Measurements from ENCODE around the gene ARHGAP1. TPM values are rescaled to one million over a fixed set of nuclear protein-coding genes. Genes with fewer than 3 reads are reported as not detected.

Gene ARHGAP1
- total RNA-seq, 1 donor = 22.0 TPM

- peaks cover 14% of the 10 kb centered on the region for H3K4me1 ChIP-seq (ENCODE audit: insufficient read depth, low read length)
Observed at GRCh38 chr11:46661836-46662235, 38.6 kb downstream of the ARHGAP1 start.

GRCh38 chr11:46659908-46660307, 40.5 kb downstream of the ARHGAP1 start:
- no peaks in the 10 kb centered on the region for H3K9me3 ChIP-seq (ENCODE audit: low read depth, low read length)
- no peak overlapping the region for H3K4me3 ChIP-seq (ENCODE audit: low read length)
- no peaks in the 10 kb centered on the region for H3K27me3 ChIP-seq (ENCODE audit: insufficient read depth, low read length)
- H3K4me1 ChIP-seq (ENCODE audit: insufficient read depth, low read length) = peaks cover 14% of the 10 kb centered on the region

More at GRCh38 chr11:46661836-46662235, 38.6 kb downstream of the ARHGAP1 start:
- Histone ChIP-seq H3K4me3 (ENCODE audit: low read length) (no peak overlapping the region), H3K9me3 (ENCODE audit: low read depth, low read length) (no peaks in the 10 kb centered on the region), H3K27me3 (ENCODE audit: insufficient read depth, low read length) (no peaks in the 10 kb centered on the region)

DNA sequence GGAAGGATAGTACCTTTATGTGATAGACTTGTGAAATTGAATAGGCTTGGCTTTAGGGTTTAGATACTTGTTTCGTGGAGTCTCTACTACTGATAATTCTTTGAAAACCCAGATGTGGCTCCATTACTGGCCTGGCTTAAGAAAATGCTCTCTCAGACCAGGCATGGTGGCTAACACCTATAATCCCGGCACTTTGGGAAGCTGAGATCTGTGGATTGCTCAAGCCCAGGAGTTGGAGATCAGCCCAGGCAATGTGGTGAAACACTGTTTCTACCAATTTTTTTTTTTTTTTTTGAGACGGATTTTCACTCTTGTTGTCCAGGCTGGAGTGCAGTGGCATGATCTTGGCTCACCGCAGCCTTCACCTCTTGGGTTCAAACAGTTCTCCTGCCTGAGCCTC, 42.2 kb downstream of the ARHGAP1 start:
- H3K4me1 ChIP-seq (ENCODE audit: insufficient read depth, low read length) = peaks cover 14% of the 10 kb centered on the region
- H3K4me3 ChIP-seq (ENCODE audit: low read length) = no peak overlapping the region
- H3K9me3 ChIP-seq (ENCODE audit: low read depth, low read length) = no peaks in the 10 kb centered on the region
- no peaks in the 10 kb centered on the region for H3K27me3 ChIP-seq (ENCODE audit: insufficient read depth, low read length)

GRCh38 chr11:46657186-46657585, 43.2 kb downstream of the ARHGAP1 start:
- no peaks in the 10 kb centered on the region for H3K9me3 ChIP-seq (ENCODE audit: low read depth, low read length)
- no peaks in the 10 kb centered on the region for H3K27me3 ChIP-seq (ENCODE audit: insufficient read depth, low read length)
- H3K4me1 ChIP-seq (ENCODE audit: insufficient read depth, low read length) = peaks cover 14% of the 10 kb centered on the region
- H3K4me3 ChIP-seq (ENCODE audit: low read length) = no peak overlapping the region

- H3K9me3 ChIP-seq (ENCODE audit: low read depth, low read length) = no peaks in the 10 kb centered on the region
- no peak overlapping the region for H3K4me3 ChIP-seq (ENCODE audit: low read length)
- H3K27me3 ChIP-seq (ENCODE audit: insufficient read depth, low read length) = no peaks in the 10 kb centered on the region
- peaks cover 14% of the 10 kb centered on the region for H3K4me1 ChIP-seq (ENCODE audit: insufficient read depth, low read length)
Observed at GRCh38 chr11:46655631-46656030, 44.8 kb downstream of the ARHGAP1 start.

GRCh38 chr11:46649180-46649738, 51.2 kb downstream of the ARHGAP1 start:
- H3K4me1 ChIP-seq (ENCODE audit: insufficient read depth, low read length) = no peaks in the 10 kb centered on the region
- H3K27me3 ChIP-seq (ENCODE audit: insufficient read depth, low read length) = no peaks in the 10 kb centered on the region
- H3K9me3 ChIP-seq (ENCODE audit: low read depth, low read length) = no peaks in the 10 kb centered on the region
- no peak overlapping the region for H3K4me3 ChIP-seq (ENCODE audit: low read length)

DNA sequence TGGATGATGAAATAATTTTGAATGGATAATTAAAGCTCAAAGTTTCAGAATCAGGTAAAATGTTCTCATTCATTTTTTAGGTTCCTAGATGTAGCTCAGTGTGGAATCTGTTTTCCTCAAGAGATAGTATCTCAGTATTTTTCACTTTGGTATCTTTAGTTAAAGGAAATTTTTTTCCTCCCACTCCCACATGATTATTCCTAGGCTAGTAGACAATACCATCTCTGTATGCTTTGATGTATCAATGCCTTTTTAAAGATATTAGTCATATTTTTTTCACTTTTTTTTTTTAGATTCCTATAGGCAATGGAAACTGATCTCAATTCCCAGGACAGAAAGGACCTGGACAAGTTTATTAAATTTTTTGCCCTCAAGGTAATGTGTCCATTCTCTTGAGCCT, 56.4 kb downstream of the ARHGAP1 start:
- H3K4me1 ChIP-seq (ENCODE audit: insufficient read depth, low read length) = no peaks in the 10 kb centered on the region

DNA sequence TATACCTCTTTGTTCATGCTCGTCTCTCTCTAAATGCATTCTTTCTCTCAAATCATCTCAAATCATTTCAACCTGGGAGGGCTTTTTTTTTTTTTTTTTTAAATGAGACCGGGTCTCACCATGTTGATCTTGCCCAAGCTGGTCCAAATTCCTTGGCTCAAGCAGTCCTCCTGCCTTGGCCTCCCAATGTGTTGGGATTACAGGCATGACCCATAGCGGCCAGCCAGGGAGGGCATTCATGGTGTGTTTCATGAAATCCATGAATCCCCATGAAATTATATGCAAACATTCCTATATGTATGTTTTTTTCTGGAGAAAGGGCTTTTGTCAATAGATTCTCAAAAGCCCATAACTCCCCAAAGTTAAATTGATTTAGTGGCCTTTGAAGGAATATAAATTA, 56.9 kb downstream of the ARHGAP1 start:
- no peaks in the 10 kb centered on the region for H3K9me3 ChIP-seq (ENCODE audit: low read depth, low read length)
- H3K4me3 ChIP-seq (ENCODE audit: low read length) = no peak overlapping the region
- H3K4me1 ChIP-seq (ENCODE audit: insufficient read depth, low read length) = no peaks in the 10 kb centered on the region
- no peaks in the 10 kb centered on the region for H3K27me3 ChIP-seq (ENCODE audit: insufficient read depth, low read length)

More for the DNA sequence above, 56.4 kb downstream of the ARHGAP1 start:
- no peaks in the 10 kb centered on the region for H3K27me3 ChIP-seq (ENCODE audit: insufficient read depth, low read length)
- H3K4me3 ChIP-seq (ENCODE audit: low read length) = no peak overlapping the region
- no peaks in the 10 kb centered on the region for H3K9me3 ChIP-seq (ENCODE audit: low read depth, low read length)

GRCh38 chr11:46642627-46643335, 57.6 kb downstream of the ARHGAP1 start:
- Histone ChIP-seq H3K27me3 (ENCODE audit: insufficient read depth, low read length) (no peaks in the 10 kb centered on the region), H3K4me1 (ENCODE audit: insufficient read depth, low read length) (no peaks in the 10 kb centered on the region), H3K4me3 (ENCODE audit: low read length) (no peak overlapping the region), H3K9me3 (ENCODE audit: low read depth, low read length) (no peaks in the 10 kb centered on the region)

DNA sequence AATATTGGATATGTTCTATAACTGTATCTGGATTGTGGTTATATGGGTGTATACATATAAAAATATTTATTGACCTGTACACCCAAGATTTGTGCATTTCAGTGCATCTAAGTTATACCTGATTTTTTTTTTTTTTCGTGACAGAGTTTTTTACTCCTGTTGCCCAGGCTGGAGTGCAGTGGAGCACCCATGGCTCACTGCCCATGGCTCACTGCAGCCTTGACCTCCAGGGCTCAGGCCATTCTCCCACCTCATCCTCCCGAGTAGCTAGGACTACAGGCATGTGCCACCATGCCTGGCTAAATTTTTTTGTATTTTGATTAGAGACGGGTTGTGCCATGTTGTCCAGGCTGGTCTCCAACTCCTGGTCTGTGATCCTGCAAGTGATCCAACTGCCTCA, 58.8 kb downstream of the ARHGAP1 start:
- H3K9me3 ChIP-seq (ENCODE audit: low read depth, low read length) = no peaks in the 10 kb centered on the region
- no peak overlapping the region for H3K4me3 ChIP-seq (ENCODE audit: low read length)
- no peaks in the 10 kb centered on the region for H3K27me3 ChIP-seq (ENCODE audit: insufficient read depth, low read length)
- H3K4me1 ChIP-seq (ENCODE audit: insufficient read depth, low read length) = no peaks in the 10 kb centered on the region

DNA sequence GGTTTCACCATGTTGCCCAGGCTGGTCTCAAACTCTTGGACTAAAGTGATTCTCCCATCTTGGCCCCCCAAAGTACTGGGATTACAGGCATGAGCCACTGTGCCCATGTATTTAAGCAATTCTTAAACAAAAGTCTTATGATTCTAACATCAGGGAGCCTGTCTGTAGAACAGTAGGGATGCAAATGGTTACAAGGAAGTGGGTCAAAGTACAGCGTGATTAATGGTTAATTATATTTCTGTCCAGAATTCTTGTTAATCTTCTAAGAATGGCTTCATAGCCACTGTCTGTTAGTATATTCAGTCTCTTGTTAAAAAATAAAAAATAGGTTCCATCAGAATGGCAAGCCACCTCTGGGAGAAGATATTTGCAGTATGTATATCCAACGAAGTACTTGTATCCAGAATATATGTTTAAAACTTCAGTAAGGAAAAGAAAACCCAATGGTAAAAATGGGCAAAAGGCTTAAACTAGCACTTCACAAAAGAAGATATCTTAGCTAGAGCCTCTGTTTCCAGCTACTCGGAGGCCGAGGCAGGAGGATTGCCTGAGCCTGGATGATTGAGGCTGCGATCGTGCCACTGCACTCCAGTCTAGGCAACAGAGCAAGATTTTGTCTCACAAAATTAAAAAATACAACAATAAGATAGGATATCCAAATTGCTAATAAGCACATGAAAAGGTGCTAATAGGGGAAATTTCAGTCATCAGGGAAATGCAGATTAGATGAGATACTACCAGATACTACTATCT, 60.2 kb downstream of the ARHGAP1 start:
- Histone ChIP-seq H3K4me3 (ENCODE audit: low read length) (no peak overlapping the region), H3K4me1 (ENCODE audit: insufficient read depth, low read length) (no peaks in the 10 kb centered on the region), H3K27me3 (ENCODE audit: insufficient read depth, low read length) (no peaks in the 10 kb centered on the region), H3K9me3 (ENCODE audit: low read depth, low read length) (no peaks in the 10 kb centered on the region)

- H3K4me1 ChIP-seq (ENCODE audit: insufficient read depth, low read length) = no peaks in the 10 kb centered on the region
- H3K4me3 ChIP-seq (ENCODE audit: low read length) = no peak overlapping the region
- H3K9me3 ChIP-seq (ENCODE audit: low read depth, low read length) = no peaks in the 10 kb centered on the region
- no peaks in the 10 kb centered on the region for H3K27me3 ChIP-seq (ENCODE audit: insufficient read depth, low read length)
Observed at GRCh38 chr11:46639197-46639839, 61.1 kb downstream of the ARHGAP1 start.

- Histone ChIP-seq H3K9me3 (ENCODE audit: low read depth, low read length) (no peaks in the 10 kb centered on the region), H3K4me1 (ENCODE audit: insufficient read depth, low read length) (no peaks in the 10 kb centered on the region), H3K4me3 (ENCODE audit: low read length) (no peak overlapping the region), H3K27me3 (ENCODE audit: insufficient read depth, low read length) (no peaks in the 10 kb centered on the region)
Observed at GRCh38 chr11:46637546-46637945, 62.9 kb downstream of the ARHGAP1 start.

- no peaks in the 10 kb centered on the region for H3K9me3 ChIP-seq (ENCODE audit: low read depth, low read length)
- H3K4me1 ChIP-seq (ENCODE audit: insufficient read depth, low read length) = no peaks in the 10 kb centered on the region
- no peak overlapping the region for H3K4me3 ChIP-seq (ENCODE audit: low read length)
- no peaks in the 10 kb centered on the region for H3K27me3 ChIP-seq (ENCODE audit: insufficient read depth, low read length)
Observed at GRCh38 chr11:46635557-46636139, 64.8 kb downstream of the ARHGAP1 start.

All from mononuclear cell (primary cell).